ENCODE data around the gene USB1.

Gene USB1

GRCh38 chr16:57967916-57968315, 33.3 kb upstream of the USB1 start:
- no peak for TF ChIP-seq CTCF (IDR thresholded peaks at IDR 0.05; ENCODE audit: control insufficient read depth, insufficient read depth, low read depth, low read length, missing control alignments)
- no peak overlapping the region for H3K4me3 ChIP-seq (ENCODE audit: control insufficient read depth, low read depth, low read length)
- DNase-seq (ENCODE audit: low read depth): no peak

- no peak for TF ChIP-seq CTCF (IDR thresholded peaks at IDR 0.05; ENCODE audit: control insufficient read depth, insufficient read depth, low read depth, low read length, missing control alignments)
- DNase-seq (ENCODE audit: low read depth): no peak
- no peak overlapping the region for H3K4me3 ChIP-seq (ENCODE audit: control insufficient read depth, low read depth, low read length)
These were observed 31.6 kb upstream of the USB1 start for GRCh38 chr16:57969451-57970123.

GRCh38 chr16:57970319-57970718, 30.9 kb upstream of the USB1 start:
- no peak for TF ChIP-seq CTCF (IDR thresholded peaks at IDR 0.05; ENCODE audit: control insufficient read depth, insufficient read depth, low read depth, low read length, missing control alignments)
- no peak overlapping the region for H3K4me3 ChIP-seq (ENCODE audit: control insufficient read depth, low read depth, low read length)

GRCh38 chr16:57970970-57971369, 30.2 kb upstream of the USB1 start, which contains the start of gene CNGB1:
Gene CNGB1, minus strand, starts transcription at chr16:57971128. Its CDS starts 3,842 bp downstream, at chr16:57967286.
- no peak within 1 kb of the TSS for H3K4me3 ChIP-seq (ENCODE audit: control insufficient read depth, low read depth, low read length)
- DNase-seq (ENCODE audit: low read depth): no peak
- no peak for TF ChIP-seq CTCF (IDR thresholded peaks at IDR 0.05; ENCODE audit: control insufficient read depth, insufficient read depth, low read depth, low read length, missing control alignments)

More at GRCh38 chr16:57970319-57970718, 30.9 kb upstream of the USB1 start:
- no peak for DNase-seq (ENCODE audit: low read depth)

- H3K4me3 ChIP-seq (ENCODE audit: control insufficient read depth, low read depth, low read length): no peak overlapping the region
- TF ChIP-seq CTCF (IDR thresholded peaks at IDR 0.05; ENCODE audit: control insufficient read depth, insufficient read depth, low read depth, low read length, missing control alignments): no peak
- no peak for DNase-seq (ENCODE audit: low read depth)
These were observed 29.4 kb upstream of the USB1 start for GRCh38 chr16:57971848-57972247.

GRCh38 chr16:57972306-57972705, 28.9 kb upstream of the USB1 start:
- TF ChIP-seq CTCF (IDR thresholded peaks at IDR 0.05; ENCODE audit: control insufficient read depth, insufficient read depth, low read depth, low read length, missing control alignments): no peak
- DNase-seq (ENCODE audit: low read depth): no peak

More at GRCh38 chr16:57972306-57972705, 28.9 kb upstream of the USB1 start:
- H3K4me3 ChIP-seq (ENCODE audit: control insufficient read depth, low read depth, low read length): no peak overlapping the region
